NCI-H526 (cell line): ENCODE measurements around the gene SH3BP1.
A peak's percentile ranks its signal among the peaks of the same experiment; 100 is the strongest.
"Not testable (repeated sequence)": the region's sequence is repeated elsewhere in the genome, so short reads cannot be mapped to it uniquely, and the experiment has no call there.

ENCODE experiments used
- DNase-seq, 2 experiments: peaks; one replicate each; lab custom pipeline; 2025; lab: John Stamatoyannopoulos, UW

The SH3BP1 gene

DNA sequence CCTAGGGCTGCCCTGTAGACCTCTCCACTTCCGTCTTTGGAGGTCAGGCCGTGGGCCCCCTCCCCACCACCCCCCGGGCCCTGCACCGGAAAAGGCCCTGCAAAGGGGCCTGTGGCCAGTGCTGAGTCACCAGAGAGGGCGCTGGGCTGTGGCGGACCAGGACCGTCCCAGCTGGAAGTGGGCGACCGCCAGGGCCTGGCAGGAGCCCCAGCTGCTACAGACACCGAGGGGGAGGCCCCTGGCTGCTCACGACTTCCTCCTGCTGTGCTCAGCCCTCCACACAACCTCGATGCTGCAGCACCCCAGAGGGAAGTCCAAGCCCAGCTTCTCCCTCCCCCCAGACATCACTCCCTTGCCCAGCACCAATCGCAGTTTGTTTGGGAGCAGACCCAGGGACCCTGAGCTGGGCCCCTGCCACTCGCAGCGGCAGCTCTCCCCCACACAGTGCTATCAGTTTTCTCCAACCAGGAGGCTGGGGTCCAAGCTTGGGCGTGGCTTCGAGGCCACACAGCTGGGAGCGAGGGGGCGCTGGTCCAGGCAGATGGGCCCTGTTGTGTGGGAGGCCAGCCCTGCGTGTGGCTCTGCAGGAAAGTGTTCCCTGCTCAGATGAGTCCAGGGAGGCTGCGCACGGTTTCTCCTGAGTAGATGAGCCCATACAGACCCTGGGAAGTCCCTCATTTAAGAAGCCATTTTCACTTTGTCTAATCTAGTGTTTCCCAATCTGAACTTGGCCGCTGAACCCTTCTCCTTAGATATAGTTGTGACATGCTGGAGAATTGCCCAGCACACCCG is 5.6 kb upstream of the SH3BP1 start:
- no peak for DNase-seq

DNA sequence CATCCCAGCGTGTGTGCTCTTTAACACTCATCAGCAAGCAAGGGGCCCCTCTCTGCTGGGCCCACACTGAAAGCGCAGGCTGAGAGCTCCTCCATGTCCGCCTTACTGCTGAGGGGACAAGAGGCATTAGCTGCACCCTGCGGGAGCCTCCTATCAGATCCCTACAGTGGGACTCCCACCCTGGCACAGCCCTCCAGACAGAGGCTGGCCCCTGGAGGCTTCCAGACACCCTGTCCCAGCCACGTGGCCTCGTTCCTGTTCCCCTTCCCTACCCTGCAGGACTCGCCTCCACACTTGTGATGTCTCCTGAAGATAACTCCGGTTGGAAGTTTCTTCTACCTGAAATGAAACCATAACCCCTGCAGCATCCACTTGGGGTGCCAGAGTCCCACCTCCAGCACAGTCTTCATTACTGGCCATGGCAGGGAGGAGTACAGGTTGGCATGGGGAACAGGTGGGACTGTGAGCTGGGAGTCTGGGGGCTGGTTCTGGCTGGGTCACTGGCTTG is 5.0 kb upstream of the SH3BP1 start:
- DNase-seq, result no peak

GRCh38 chr22:37635157-37635556 is 4.3 kb upstream of the SH3BP1 start:
- DNase-seq, result no peak

DNA sequence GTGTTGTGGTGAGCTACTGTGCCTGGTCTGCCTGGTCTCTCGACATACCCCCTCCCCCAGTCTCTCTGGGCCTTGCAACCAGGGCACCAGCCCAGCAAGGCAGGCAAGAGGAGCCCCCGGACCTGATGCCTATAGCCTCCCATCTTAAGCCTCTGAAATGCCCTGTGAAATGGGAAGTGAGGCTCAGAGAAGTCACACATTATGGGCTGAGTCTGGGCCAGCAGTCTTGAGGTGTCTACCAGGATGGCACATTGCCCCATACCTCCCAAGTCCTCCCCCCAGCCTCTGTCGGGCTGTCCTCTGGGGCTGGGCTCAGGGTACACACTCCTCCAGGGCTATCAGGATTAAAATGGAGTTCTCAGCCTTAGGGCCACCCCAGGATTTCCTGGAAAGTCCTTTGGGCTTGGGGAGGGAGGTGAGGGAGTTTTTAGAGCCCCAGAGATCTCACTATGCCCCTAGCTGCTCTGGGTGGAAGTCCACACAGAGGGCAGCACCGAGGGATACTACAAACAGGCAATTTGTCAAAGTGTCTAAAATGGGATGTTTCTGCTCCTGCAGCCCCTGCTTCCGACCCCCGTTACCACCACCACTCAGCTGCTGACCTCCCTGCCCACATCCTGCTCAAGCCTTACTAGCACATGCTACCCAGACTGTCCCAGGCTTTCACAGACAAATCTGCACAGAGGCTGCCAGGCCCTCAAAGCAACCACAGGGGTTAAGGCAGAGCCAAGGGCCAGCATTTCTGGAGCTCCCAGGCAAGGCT is 3.1 kb upstream of the SH3BP1 start:
- DNase-seq, result no peak

- DNase-seq, result no peak
These were observed 2.6 kb upstream of the SH3BP1 start for GRCh38 chr22:37636949-37637273.

DNA sequence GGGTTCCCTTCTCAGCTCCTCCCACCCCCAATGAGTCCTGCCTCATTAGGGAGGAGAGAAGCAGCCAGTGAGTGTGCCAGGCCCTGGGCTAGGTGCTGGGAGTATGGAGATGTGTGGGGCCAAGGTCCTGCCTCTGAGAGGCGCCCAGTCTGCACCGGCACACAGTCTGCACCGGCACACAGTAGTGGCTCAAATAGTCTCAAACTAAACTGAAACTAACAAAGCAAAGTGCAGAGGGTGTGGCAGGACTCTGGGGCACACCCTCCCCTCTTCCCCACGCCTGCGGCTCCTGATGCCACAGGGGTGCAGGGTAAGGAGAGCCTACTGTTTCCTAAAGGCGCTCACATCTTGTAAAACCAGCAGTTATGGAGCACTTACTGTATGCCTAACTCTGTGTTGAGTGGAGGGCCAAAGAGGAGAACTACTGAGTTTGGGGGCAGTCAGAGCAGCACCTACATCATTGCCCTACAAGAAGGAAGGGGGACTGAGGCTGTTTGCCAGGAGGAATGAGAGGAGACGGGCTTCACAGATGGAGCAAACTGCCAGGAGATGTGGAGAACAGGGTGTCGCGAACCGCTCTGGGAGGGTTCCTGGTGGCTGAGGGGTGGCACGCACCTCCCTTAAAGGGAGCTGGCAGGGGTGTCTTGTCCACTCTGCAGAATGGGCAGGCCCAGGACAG is 939 bp upstream of the SH3BP1 start:
- peak in 1 of 2 experiments; percentile 19 for DNase-seq

DNA sequence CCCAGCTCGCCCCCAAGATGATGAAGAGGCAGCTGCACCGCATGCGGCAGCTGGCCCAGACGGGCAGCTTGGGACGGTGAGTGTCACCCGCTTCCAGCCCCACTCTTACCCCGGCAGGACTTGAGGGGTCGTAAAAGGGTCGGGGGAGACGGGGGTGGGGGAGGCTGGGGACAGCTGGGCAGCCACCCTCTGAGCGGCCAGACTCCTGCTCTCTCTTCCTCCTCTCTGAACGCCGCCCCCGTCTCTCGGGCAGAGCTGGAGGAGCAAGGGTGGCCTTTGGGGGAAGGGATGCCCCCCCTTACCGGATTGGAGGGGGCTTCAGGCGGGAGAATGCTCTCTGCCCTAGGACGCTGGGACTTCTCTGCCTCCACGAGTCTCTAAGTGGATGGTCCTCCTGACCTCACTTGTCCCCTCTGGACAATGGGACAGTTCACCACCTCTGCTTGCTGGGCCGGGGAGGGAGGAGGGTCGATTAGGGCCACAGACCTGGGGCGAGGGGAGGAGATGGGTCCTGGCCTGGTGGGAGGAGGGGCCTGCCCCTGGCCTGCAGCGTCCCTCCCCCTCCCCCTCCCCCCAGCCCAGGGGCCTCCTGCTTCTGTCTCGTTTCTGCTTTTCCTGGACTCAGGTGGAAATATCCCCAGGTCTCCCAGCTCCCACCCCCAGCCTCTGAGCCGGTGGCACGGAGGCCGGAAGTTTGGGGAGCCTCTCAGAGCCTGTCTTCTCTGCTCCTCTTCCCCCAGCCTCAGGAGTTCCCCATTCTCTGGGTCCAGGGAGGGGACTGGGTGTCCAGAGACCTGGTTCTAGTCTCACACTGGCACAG is 512 bp downstream of the SH3BP1 start:
- DNase-seq, result peak in 1 of 2 experiments; percentile 20

DNA sequence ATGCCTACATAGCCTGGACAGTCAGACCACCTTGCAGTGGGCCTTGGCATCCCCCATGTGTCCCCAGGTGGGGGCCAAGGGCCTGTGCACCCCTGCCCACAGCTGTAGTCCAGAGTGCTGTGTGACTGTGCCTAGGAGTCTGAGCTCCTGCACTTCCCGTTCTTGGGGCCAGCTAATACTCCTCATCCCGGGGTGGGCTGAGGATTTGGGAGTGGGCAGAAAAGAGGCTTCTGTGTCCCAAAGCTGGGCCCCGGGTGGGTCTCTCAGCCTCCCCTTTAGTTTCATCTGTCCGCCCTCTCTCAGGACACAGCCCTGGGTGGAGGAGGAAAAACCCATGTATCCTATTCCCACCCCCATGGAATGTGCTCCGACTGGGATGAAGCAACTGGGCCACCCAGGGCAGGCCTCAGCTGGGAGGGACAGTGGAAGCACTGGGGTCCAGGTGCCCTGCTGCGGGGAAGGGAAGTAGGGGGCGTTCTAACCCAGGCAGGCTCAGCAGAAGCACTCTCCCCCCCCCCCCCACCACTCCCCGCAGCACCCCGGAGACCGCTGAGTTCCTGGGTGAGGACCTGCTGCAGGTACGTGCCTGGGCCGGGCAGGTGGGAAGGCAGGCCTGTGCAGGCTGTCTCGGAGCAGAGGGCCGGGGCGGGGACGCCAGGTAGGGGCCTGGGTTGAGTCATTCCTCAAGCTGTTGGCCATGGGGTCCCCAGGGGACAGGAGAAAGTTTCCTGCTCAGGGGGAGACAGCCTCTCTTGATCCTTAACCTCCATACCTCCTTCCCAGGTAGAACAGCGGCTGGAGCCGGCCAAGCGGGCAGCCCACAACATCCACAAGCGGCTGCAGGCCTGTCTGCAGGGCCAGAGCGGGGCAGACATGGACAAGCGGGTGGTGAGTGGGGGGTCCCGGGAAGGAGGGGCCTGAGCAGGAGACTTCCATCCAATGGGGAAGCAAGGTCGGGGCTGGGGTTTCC is 1.4 kb downstream of the SH3BP1 start:
- DNase-seq, result no peak

DNA sequence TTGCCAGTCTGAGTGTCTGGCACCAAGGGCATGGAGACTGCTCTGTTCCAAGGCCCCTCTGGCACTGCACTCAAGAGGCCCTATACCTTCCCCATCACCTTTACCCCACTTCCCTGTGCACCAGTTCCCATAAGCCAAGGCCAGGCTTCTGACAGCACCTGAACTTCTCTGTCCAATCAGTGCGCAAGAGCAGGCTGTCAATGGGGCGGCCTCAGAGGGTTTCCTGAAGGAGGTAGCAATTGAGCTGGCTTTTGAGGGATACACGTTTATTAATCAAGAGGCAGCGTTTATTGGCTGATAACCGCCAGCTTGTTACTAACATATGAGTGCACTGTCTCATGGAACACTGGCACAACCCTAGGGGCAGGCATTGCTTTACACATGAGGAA is 2.1 kb downstream of the SH3BP1 start:
- DNase-seq, result no peak

- peak in 1 of 2 experiments; percentile 71 for DNase-seq
These were observed 3.9 kb downstream of the SH3BP1 start for GRCh38 chr22:37643225-37643847.

- no peak for DNase-seq
These were observed 7.8 kb downstream of the SH3BP1 start for GRCh38 chr22:37647317-37647716.

GRCh38 chr22:37647928-37648327 is 8.5 kb downstream of the SH3BP1 start:
- no peak for DNase-seq

- DNase-seq, result no peak
These were observed 11.1 kb downstream of the SH3BP1 start for GRCh38 chr22:37650463-37651136.

DNA sequence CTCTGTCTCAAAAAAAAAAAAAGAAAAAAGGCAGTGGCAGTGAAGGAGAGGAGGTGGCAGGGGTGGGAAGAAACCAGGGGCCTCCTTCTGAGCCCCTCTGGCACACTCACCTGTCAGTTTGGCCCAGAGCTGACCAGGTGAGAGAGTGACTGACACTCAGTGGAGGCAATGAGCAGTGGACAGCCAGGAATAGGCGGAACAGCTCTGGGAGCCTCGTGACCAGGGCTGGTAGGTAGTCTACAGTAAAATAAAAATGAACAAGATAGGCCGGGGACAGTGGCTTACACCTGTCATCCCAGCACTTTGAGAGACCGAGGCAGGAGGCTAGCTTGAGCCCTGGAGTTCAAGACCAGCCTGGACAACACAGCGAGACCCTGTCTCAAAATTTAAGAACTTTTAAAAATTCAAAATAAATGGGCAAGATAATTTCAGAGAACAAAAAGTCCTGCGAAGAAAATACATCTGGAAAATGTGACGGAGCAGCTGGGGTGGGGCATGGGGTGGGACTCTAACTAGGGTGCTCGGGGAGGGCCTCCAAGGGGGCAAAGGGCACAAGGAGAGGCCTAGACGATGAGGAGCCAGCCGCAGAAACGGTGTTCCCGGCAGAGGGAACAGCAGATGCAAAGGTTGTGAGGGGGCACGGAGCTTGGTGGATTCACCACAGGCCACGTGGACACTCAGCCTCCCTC is 15.2 kb downstream of the SH3BP1 start:
- no peak for DNase-seq

DNA sequence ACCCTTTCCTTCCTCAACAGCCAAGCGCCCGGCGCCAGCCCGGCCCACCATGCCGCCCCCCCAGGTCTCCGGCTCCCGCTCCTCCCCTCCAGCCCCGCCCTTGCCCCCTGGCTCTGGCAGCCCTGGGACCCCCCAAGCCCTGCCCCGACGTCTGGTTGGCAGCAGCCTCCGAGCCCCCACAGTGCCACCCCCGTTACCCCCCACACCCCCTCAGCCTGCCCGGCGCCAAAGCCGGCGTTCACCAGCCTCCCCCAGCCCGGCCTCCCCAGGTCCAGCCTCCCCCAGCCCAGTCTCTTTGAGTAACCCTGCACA is 15.7 kb downstream of the SH3BP1 start:
- DNase-seq, result no peak

DNA sequence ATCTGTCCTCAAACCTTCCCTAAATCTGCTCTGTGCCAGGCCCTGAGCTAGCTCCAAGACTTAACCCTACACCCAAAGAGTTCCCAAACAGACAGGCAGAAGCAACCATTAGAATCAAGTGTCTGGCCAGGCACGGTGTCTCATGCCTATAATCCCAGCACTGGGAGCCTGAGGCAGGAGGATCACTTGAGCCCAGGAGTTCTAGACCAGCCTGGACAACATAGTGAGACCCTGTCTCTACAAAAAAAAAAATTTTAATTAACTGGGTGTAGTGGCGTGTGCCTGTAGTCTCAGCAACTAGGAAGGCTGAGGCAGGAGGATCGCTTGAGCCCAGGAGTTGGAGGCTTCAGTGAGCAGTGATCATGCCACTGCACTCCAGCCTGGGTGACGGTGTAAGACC is 17.1 kb downstream of the SH3BP1 start:
- DNase-seq, result not testable (repeated sequence)

GRCh38 chr22:37657590-37658132 is 18.2 kb downstream of the SH3BP1 start:
- peak in 1 of 2 experiments; percentile 39 for DNase-seq

GRCh38 chr22:37658133-37659065 is 18.9 kb downstream of the SH3BP1 start, which contains the start of gene PDXP:
PDXP (plus strand) TSS chr22:37658723; CDS start chr22:37658783, 60 bp downstream.
- DNase-seq, result peak; percentile 98
